Kidney epithelial cell (primary cell): ENCODE data around the gene NCKIPSD. TPM values are rescaled to one million over a fixed set of nuclear protein-coding genes. Genes with fewer than 3 reads are reported as not detected.

Experiments used
- DNase-seq: peaks from one replicate; pipeline ENCODE4 v3.0.0-alpha.2; 2010; ENCODE audit warnings: low read depth
- H3K27me3 ChIP-seq: 2 replicates; pipeline ENCODE4 v1.6.0; 2011; ENCODE audit warnings: low read length; ENCODE audit not compliant: control insufficient read depth, insufficient read depth
- H3K36me3 ChIP-seq: 2 replicates; pipeline ENCODE4 v1.5.1; 2011; ENCODE audit warnings: low read length; ENCODE audit not compliant: control insufficient read depth, insufficient read depth
- H3K4me3 ChIP-seq: 2 replicates; pipeline ENCODE4 v1.5.1; 2011; ENCODE audit warnings: low read depth, mild to moderate bottlenecking, control low read depth, low read length
- CTCF ChIP-seq: IDR thresholded peaks from 2 replicates; pipeline ENCODE4 v1.5.1; 2011; ENCODE audit warnings: mild to moderate bottlenecking, moderate library complexity, low read length, control low read depth, inconsistent platforms; ENCODE audit not compliant: insufficient read depth, poor library complexity, severe bottlenecking
- total RNA-seq: library from RNA; depleted of rRNA; stranded (reverse); fragments of >200 nt; gene quantifications from 2 replicates; pipeline ENCODE4 v1.2.3, GENCODE V29; 2015

Gene NCKIPSD
- total RNA-seq, 1 donor from 2014 or later = 15.3 TPM

DNA sequence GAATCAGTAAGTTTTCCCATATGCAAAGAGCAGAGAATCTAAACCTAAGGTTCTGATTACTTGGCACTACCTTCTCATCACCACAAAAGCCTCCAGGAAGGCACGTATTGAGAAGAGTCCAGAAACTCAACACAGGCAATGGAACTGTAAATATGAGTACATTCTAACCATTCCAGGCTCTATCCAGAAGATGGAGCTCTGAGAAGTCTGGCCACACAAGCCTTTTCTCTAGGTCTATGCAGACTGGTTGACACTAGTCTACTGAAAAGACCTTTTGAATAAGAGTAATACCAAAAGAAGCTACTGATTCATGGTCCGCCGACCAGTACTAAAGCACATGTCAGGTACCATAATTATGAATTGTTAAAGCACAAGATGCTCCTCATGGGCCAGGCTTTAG, 12.2 kb upstream of the NCKIPSD start:
- Histone ChIP-seq H3K4me3 (no peak overlapping the region), H3K27me3 (no peaks in the 10 kb centered on the region), H3K36me3 (peaks cover 10% of the 10 kb centered on the region)
- no peak for TF ChIP-seq CTCF
- no peak for DNase-seq

DNA sequence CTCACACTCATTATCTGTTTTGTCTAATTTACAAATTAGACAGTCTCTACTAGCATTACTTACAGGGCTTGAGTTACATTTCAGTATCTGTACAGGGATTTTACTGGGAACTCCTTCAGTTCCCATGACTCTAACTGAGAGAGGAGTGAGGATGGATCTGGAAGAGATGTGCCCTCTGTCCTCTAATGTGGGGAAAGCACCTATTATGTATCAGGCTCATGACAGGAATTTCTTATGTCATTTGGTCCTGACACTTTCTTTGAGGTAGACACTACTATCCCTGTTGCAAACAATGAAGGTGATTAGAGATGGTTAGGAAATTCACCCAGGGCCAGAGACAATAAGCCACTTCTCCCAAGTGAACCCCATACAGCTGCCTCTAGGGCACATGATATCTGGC, 10.9 kb upstream of the NCKIPSD start:
- Histone ChIP-seq H3K36me3 (peaks cover 13% of the 10 kb centered on the region), H3K27me3 (no peaks in the 10 kb centered on the region), H3K4me3 (no peak overlapping the region)
- TF ChIP-seq CTCF = no peak
- DNase-seq = no peak

- no peak overlapping the region for H3K4me3 ChIP-seq
- H3K27me3 ChIP-seq = no peaks in the 10 kb centered on the region
- H3K36me3 ChIP-seq = peaks cover 13% of the 10 kb centered on the region
- no peak for TF ChIP-seq CTCF
- peak; percentile 28 for DNase-seq
Observed at GRCh38 chr3:48696156-48696555, 10.4 kb upstream of the NCKIPSD start.

DNA sequence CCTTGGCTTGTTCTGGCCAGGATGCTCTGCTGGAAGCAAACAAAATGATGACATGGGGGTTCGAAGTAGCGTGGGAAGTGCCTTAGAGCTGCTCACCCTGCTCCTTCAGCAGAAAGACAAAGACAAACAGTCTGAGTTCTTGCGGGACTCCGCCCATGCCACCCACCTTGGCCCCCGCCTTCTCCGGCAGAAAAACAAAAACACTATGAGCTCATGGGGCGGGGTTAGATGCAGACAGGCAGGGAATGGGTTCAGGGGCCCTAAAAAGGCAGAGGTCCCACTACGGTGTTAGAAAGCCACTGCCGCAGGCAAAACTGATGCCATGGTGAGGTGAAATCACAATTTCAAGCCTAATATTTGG, 9.7 kb upstream of the NCKIPSD start:
- no peaks in the 10 kb centered on the region for H3K27me3 ChIP-seq
- TF ChIP-seq CTCF = no peak
- peaks cover 14% of the 10 kb centered on the region for H3K36me3 ChIP-seq
- H3K4me3 ChIP-seq = no peak overlapping the region
- DNase-seq = peak; percentile 31

DNA sequence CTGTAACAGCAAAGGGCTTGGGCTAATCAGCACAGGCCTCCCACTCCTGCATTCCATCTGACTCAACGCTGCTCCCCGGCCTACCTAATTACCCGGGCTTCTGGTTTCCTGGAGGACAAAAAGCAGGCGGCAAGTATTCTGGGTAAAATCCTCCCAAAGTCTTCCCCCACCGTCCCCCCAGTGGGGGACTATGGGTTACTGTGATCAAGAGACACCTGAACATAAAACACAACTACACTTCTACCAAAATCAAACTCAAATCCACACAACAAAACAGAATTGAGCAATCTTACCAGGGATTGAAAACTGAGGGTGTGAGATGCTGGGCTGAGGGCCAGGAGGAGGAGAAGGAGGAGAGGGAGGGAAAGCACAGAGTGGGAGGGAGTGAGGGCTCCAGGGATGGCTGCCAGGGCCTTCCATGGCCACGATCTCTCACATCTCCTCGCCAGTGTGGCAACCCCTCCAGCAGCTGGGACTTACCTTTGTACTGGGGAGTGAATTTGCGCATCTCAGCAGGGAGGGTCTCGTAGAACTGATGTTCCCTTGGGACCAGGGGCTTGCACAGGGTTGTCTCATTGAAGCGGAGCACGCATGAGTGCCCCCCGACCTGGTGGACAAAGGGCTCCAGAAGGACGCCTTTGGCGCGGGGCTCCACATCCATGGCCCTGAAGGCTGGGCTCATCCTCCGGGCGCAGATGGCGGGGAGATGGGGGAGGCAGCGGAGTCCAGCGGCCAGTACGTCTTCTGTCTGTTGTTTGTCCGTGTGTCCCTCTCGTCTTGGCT, 9.1 kb upstream of the NCKIPSD start:
- TF ChIP-seq CTCF = no peak
- Histone ChIP-seq H3K36me3 (peaks cover 14% of the 10 kb centered on the region), H3K4me3 (no peak overlapping the region), H3K27me3 (no peaks in the 10 kb centered on the region)
- peak; percentile 45 for DNase-seq

- TF ChIP-seq CTCF = no peak
- Histone ChIP-seq H3K27me3 (no peaks in the 10 kb centered on the region), H3K36me3 (peaks cover 16% of the 10 kb centered on the region), H3K4me3 (no peak overlapping the region)
- no peak for DNase-seq
Observed at GRCh38 chr3:48693826-48694225, 8.1 kb upstream of the NCKIPSD start.
